Right forelimb (tissue), 1 donor: ENCODE measurements around the gene UROD.
A peak's percentile ranks its signal among the peaks of the same experiment; 100 is the strongest.
"Not testable (repeated sequence)": the region's sequence is repeated elsewhere in the genome, so short reads cannot be mapped to it uniquely, and the experiment has no call there.

Experiments
- DNase-seq: peaks from one replicate; pipeline ENCODE4 v3.0.0-alpha.2; 2018

The UROD gene

DNA sequence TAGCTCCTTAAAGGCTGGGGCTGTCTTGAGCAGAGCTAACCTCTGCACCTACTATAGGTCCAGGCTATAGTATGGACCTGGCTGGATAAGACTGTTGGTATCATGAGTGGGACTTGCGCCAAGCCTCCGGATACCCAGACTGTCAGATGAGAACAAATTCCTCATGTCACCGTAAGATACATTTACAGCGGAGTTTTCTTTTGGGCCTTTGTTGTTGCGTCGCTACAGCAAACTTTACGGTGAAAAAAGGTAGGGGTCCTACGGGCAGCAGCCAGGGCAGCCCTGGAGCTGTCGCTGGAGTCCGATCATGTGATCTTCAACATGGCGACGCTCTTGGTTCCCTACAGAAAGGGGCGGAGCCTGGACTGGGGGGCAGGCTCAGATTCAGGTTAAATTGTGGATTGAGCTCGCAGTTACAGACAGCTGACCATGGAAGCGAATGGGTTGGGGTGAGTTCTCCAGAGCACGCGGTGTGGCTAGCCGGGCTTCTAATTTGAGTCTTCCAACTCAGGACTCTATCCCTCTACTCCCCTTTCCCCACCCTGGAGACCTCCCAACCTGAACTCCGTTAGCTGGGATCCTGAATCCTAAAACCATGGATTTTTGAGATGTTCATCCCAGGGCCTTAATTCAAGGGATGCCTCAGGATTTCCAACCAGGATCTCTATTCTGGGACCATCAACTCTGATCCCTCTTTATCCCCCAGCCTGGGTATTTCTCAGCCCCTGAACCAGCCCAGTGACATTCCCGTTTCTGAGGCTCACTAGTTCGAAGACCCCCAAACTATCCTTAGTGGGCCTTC lies at the start of gene UROD:
Gene UROD, plus strand, starts transcription at position 418 of the 802 bp plus-strand sequence. Its CDS starts 12 bp downstream, at position 430.
- peak; percentile 89 for DNase-seq

- DNase-seq: no peak
Observed at GRCh38 chr1:44962729-44963128, 49.3 kb upstream of the UROD start.

- no peak for DNase-seq
Observed at GRCh38 chr1:44964396-44964795, 47.7 kb upstream of the UROD start.

- DNase-seq: no peak
Observed at GRCh38 chr1:44970317-44970716, 41.7 kb upstream of the UROD start.

- no peak for DNase-seq
Observed at GRCh38 chr1:44973645-44974044, 38.4 kb upstream of the UROD start.

DNA sequence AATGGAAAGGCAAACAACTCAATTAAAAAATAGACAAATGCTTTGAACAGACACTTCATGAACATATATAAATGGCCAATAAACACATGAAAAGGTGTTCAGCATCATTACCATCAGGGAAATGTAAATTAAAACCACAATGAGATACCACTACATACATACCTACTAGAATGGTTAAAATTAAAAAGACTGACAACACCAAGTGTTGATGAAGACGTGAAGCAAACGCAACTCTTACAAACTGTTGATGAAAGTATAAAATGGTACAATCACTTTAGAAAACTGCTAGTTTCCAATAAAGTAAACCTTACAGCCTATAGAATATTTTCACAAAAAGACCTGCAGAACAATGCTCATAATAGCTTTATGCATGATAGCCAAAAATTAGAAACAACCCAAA lies 35.8 kb upstream of the UROD start:
- DNase-seq: no peak

DNA sequence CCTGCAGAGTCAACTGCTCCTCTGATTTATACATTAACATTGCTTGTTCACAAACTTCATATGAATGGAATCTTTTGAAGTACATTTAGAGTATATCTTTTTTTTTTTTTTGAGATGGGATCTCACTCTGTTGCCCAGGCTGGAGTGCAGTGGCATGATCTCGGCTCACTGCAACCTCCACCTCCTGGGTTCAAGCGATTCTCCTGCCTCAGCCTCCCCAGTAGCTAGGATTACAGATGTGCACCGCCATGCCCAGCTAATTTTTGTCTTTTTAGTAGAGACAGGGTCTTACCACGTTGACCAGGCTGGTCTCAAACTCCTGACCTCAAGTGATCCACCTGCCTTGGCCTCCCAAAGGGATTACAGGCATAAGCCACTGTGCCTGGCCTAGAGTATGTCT lies 34.7 kb upstream of the UROD start:
- DNase-seq: not testable (repeated sequence)

DNA sequence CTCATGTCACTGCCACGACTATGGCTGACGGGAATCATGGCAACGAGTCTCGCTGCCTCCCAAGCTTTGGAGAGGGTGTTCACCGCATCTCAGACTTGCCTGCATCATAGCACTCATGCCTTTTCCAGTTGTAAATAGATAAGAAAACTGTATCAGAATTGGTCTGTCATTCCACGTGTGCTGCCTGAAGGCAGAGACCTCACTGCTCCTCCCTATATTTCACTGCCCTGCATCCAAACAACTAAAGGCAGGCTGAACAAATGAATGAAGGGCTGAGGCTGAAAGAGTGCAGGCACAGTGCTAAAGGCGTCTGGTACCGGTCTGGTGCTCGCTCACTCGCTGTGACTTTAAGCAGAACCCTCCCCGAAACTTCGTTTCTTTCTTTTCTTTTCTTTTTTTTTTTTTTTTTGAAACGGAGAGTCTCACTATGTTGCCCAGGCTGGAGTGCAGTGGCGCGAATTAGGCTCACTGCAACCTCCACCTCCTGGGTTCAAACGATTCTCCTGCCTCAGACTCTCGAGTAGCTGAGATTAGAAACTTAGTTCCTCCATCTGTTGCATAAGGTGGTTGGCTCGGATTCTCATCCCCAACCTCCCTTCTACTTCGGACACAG lies 26.2 kb upstream of the UROD start:
- no peak for DNase-seq

DNA sequence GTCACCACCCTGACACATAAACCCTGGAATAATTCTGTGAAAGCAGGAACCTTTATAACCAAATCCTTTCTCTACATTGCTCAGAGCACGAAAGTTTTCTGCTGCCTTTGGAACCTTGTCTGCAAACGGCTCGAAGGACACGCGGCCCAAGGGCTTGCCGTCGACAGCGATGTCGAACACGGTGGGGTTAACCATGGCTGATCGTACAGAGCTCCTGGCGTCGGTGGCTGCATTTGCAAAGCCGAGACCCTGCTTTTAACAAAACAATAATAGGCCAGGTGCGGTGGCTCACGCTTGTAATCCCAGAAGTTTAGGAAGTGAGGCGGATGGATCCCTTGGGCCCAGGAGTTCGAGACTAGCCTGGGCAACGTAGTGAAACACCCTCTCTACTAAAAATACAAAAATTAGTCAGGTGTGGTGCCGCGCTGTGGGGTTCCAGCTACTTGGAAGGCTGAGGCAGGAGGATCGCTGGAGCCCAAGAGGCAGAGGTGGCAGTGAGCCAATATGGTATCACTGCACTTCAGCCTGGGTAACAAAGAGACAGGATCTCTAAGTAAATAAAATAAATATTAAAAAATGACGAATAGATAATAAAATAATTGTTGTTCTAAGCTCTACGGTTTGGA lies 23.4 kb upstream of the UROD start:
- DNase-seq: no peak

- no peak for DNase-seq
Observed at GRCh38 chr1:44994309-44994898, 17.6 kb upstream of the UROD start.

DNA sequence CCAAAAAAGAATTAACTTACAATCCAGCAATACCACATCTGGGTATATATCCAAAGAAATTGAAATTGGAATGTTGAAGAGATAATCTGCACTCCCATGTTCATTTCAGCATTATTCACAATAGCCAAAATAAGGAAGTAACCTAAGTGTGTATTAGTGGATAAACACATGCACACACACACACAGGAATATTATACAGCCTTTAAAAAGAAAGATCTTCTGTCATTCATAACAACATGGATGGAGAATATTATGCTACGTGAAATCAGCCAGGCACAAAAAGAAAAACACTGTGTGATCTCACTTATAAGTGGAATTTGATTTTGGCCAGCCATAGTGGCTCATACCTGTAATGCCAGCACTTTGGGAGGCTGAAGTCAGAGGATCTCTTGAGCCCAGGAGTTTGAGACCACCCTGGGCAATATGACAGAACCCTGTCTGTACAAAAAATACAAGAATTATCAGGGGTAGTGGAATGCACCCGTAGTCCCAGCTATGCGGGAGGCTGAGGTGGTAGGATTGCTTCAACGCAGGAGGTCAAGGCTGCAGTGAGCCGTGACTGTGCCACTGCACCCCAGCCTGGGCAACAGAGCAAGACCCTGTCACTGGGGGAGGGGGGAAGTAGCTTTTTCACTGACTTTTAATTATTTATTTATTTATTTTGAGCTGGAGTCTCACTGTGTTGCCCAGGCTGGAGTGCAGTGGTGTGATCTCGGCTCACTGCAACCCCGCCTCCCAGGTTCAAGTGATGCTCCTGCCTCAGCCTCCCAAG lies 16.4 kb upstream of the UROD start:
- no peak for DNase-seq

DNA sequence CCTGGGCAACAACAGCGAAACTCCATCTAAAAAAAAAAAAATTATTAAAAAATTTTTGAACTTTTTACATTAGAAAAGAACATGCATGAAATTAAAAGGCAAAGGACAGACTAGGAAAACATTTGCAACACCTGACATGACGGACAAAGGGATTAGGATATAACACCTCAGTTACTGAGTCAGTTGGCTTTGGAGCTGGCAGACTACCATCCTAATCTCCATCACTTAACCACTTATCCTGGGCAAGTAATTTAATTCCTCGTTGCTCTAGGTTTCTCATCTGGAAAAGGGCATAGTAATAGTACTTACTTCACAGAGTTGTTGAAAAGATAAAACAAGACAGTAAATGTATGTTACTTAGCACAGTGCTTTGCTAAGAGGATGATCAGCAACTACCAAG lies 12.8 kb upstream of the UROD start:
- DNase-seq: no peak

GRCh38 chr1:45001011-45001481 lies 11.0 kb upstream of the UROD start:
- no peak for DNase-seq

DNA sequence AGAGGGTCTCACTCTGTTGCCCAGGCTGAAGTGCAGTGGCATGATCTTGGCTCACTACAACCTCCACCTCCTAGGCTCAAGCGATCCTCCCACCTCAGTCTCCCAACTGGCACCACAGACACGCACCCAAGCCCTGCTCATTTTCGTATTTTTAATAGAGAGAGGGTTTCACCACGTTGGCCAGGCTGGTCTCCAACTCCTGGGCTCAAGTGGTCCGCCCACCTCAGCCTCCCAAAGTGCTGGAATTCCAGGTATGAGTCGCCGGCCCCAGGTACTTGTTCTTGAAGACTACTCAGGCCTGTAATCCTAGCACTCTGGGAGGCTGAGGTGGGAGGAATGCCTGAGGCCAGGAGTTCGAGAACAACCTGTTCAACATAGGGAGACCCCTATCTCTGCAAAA lies 10.5 kb upstream of the UROD start:
- not testable (repeated sequence) for DNase-seq

GRCh38 chr1:45002650-45003645 lies 9.1 kb upstream of the UROD start:
- DNase-seq: no peak

GRCh38 chr1:45003741-45004140 lies 8.3 kb upstream of the UROD start:
- no peak for DNase-seq

DNA sequence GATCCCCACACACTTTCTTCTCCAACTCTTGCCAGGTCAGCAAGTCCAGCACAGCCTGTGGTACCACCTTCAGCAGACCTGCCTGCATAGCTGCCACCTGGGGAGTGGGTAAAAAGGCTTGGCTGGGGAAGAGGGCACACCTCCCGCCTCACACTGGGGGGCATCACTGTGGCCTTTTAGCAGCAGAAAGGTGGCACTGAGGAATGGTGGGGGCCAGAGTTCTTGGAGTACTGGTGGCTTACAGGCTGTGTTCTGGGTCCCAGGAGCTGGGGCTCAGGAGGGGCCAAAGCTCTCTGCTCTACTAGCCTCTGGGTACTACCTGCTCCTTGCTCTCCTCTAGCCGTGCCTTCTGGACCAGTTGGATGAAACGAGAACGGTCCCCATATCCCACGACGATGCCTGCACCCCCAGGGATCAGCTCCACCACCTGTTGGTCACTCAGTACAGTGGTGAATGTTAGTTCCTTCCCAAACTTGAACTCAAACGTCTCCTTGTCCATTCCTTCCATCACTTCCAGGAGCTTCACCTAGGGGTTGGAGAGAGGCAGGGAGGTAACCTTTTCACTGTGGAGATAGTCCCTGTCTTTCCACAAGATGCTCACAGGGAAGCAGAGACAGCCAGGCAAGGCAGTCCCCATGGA lies 7.7 kb upstream of the UROD start:
- DNase-seq: no peak

DNA sequence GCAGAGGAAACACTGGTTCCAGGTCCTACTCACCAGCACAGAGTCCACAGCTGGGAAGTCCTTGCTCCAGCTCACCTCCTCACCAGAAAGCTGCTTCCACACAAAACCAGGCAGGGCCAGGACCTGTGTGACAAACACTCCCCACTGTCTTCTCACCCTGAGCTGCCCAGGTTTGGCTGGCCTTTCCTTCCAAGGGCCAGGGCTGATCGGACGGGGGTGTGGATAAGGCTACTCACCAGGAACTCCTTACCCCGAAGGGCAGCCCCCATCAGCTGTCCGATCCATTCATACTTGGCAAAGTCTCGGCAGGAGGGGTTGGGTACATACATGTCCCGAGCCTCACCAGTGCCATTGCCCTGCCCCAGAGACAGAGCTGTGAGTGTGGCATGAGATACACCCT lies 6.3 kb upstream of the UROD start:
- DNase-seq: no peak

DNA sequence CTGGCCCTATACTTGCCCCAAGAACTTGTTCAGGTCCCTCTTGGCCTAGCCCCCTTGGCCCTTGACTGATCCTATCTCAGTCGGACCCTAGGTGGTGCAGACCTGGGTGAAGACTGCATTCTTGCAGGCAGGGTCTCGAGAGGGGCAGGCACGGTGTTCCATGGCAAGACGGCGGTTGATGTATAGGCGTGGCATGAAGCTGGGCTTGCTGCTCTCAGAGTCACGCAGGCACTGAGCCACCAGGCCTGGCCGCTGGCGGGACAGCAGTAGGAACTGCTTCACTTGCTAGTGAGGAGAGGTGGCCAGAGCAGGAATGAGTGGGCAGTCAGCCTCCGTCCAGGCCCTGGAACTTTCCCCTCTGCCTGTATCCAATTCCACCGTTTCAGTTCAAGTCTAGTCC lies 4.7 kb upstream of the UROD start:
- no peak for DNase-seq

- no peak for DNase-seq
Observed at GRCh38 chr1:45008076-45008475, 4.0 kb upstream of the UROD start.

- DNase-seq: no peak
Observed at GRCh38 chr1:45008516-45008915, 3.5 kb upstream of the UROD start.
